Astrocyte (in vitro differentiated cells and primary cell): Measurements from ENCODE around the gene BAIAP3. TPM values are rescaled to one million over a fixed set of nuclear protein-coding genes. Genes with fewer than 3 reads are reported as not detected.

Experiments used
- DNase-seq: peaks from one replicate; pipeline ENCODE4 v3.0.0-alpha.2; 2010; ENCODE audit warnings: low read depth
- FAIRE-seq: peaks from 2 replicates; lab custom pipeline; 2011; peaks lifted over from hg19 to GRCh38; lab: Jason Lieb, UNC
- H2AFZ ChIP-seq: 2 replicates; pipeline ENCODE4 v1.6.0; 2012; ENCODE audit warnings: low read depth, low read length, inconsistent platforms
- H3K27ac ChIP-seq: 2 replicates; pipeline ENCODE4 v1.5.1; 2011; ENCODE audit warnings: low read depth, low read length, inconsistent platforms
- H3K27me3 ChIP-seq: 2 replicates; pipeline ENCODE4 v1.6.0; 2011; ENCODE audit warnings: low read length, inconsistent platforms; ENCODE audit not compliant: insufficient read depth
- H3K36me3 ChIP-seq: 2 replicates; pipeline ENCODE4 v1.5.1; 2011; ENCODE audit warnings: low read length, inconsistent platforms; ENCODE audit not compliant: insufficient read depth
- H3K4me1 ChIP-seq: 2 replicates; pipeline ENCODE4 v1.5.1; 2011; ENCODE audit warnings: low read length, inconsistent platforms; ENCODE audit not compliant: insufficient read depth
- H3K4me2 ChIP-seq: 2 replicates; pipeline ENCODE4 v1.6.0; 2012; ENCODE audit warnings: low read length, inconsistent platforms
- H3K4me3 ChIP-seq: 2 replicates; pipeline ENCODE4 v1.5.1; 2011; ENCODE audit warnings: low read depth, mild to moderate bottlenecking, low read length, inconsistent platforms; ENCODE audit not compliant: insufficient read depth
- H3K79me2 ChIP-seq: 2 replicates; pipeline ENCODE4 v1.6.0; 2012; ENCODE audit warnings: mild to moderate bottlenecking, low read length, inconsistent platforms; ENCODE audit not compliant: insufficient read depth
- H3K9ac ChIP-seq: 2 replicates; pipeline ENCODE4 v1.6.0; 2012; ENCODE audit warnings: mild to moderate bottlenecking, low read length, inconsistent platforms
- H3K9me3 ChIP-seq: 2 replicates; pipeline ENCODE4 v1.5.1; 2012; ENCODE audit warnings: low read depth, mild to moderate bottlenecking, low read length, inconsistent platforms; ENCODE audit not compliant: insufficient read depth
- H4K20me1 ChIP-seq: 2 replicates; pipeline ENCODE4 v1.6.0; 2012; ENCODE audit warnings: low read length, inconsistent platforms; ENCODE audit not compliant: insufficient read depth
- H3K27ac Mint-ChIP-seq: one replicate; pipeline ENCODE4 v1.8.0; 2021; ENCODE audit warnings: mild to moderate bottlenecking, mixed read lengths; ENCODE audit not compliant: unreplicated experiment
- H3K27me3 Mint-ChIP-seq: one replicate; pipeline ENCODE4 v1.8.0; 2021; ENCODE audit warnings: low read depth, mixed read lengths; ENCODE audit not compliant: unreplicated experiment
- H3K36me3 Mint-ChIP-seq: one replicate; pipeline ENCODE4 v1.8.0; 2021; ENCODE audit warnings: low read depth, mixed read lengths; ENCODE audit not compliant: unreplicated experiment
- H3K4me1 Mint-ChIP-seq: one replicate; pipeline ENCODE4 v1.8.0; 2021; ENCODE audit warnings: low read depth, mixed read lengths; ENCODE audit not compliant: unreplicated experiment
- H3K4me3 Mint-ChIP-seq: one replicate; pipeline ENCODE4 v1.8.0; 2021; ENCODE audit warnings: mild to moderate bottlenecking, moderate library complexity, mixed read lengths; ENCODE audit not compliant: unreplicated experiment
- H3K9me3 Mint-ChIP-seq: one replicate; pipeline ENCODE4 v1.8.0; 2021; ENCODE audit warnings: mild to moderate bottlenecking, mixed read lengths; ENCODE audit not compliant: unreplicated experiment
- EZH2 ChIP-seq: IDR thresholded peaks from 2 replicates; pipeline ENCODE4 v1.6.1; 2012; ENCODE audit warnings: mild to moderate bottlenecking, low read length, inconsistent platforms; ENCODE audit not compliant: insufficient read depth
- total RNA-seq: library from RNA; stranded (reverse); gene quantifications from 2 replicates; pipeline ENCODE4 v1.2.1, GENCODE V29; 2021
- TF ChIP-seq, protein P1 (sequence below): IDR thresholded peaks from 2 replicates; pipeline ENCODE4 v1.5.1; 2011; ENCODE audit warnings: low read depth, mild to moderate bottlenecking, inconsistent platforms, low read length, moderate library complexity; ENCODE audit not compliant: insufficient read depth

BAIAP3 gene
- total RNA-seq, 1 donor from 2014 or later, result 2.6 TPM

DNA sequence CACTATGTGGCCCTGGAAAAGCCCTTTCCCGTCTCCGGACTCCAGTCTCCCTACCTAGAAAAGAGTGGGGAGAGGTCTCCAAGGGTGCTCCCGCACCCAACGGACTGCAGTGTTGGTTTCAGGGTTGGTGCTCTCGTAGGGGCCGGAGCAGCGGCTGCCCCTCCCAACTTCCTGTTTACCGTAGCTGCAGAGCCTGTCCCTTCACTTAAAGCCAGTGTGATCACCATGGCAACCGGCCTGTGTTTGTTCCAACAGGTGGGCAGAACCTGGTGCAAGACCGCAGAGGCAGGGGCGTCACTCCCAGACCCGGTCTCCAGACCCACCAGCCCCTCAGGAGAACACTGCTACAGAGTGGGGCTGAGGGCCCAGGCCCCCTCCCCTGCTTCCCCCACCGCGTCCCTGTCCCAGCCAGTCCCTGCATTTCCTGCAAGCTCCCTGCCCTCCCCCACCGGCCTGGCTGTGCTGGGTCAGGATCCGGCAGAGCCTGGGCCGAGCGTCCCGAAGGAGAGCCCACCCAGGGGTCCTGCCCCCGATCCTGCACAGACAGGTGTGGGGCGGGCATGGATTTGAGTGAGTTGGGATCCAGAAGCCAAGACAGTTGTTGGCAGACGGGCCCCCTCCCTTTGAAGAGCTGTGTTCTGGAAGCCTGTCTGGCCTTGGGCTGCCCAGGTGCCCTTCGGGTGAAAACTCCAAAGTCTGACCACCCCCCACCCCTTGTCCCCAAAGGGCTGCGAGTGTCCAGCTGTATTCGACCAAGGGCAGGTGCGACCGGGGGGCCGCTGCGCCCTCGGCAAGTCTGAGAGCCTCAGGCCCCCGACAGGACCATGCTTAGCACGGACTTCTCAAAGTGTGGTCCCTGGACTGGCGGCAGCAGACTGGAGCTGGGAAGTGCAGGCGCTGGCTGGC lies 1.5 kb upstream of the BAIAP3 start:
- H3K4me1 ChIP-seq, result peaks cover 11% of the 10 kb centered on the region
- no peak overlapping the region for H3K4me3 ChIP-seq
- Mint-ChIP-seq H3K9me3 (no peaks in the 10 kb centered on the region), H3K36me3 (no peaks in the 10 kb centered on the region), H3K27ac (peak overlapping the region; percentile 26), H3K4me3 (no peak overlapping the region), H3K27me3 (peaks cover 33% of the 10 kb centered on the region), H3K4me1 (no peaks in the 10 kb centered on the region)
- H3K27me3 ChIP-seq, result peaks cover 48% of the 10 kb centered on the region
- no peak overlapping the region for H2AFZ ChIP-seq
- peaks cover 4% of the 10 kb centered on the region for H3K9me3 ChIP-seq
- H3K79me2 ChIP-seq, result no peaks in the 10 kb centered on the region
- H4K20me1 ChIP-seq, result peaks cover 7% of the 10 kb centered on the region
- TF ChIP-seq, protein P1, sequence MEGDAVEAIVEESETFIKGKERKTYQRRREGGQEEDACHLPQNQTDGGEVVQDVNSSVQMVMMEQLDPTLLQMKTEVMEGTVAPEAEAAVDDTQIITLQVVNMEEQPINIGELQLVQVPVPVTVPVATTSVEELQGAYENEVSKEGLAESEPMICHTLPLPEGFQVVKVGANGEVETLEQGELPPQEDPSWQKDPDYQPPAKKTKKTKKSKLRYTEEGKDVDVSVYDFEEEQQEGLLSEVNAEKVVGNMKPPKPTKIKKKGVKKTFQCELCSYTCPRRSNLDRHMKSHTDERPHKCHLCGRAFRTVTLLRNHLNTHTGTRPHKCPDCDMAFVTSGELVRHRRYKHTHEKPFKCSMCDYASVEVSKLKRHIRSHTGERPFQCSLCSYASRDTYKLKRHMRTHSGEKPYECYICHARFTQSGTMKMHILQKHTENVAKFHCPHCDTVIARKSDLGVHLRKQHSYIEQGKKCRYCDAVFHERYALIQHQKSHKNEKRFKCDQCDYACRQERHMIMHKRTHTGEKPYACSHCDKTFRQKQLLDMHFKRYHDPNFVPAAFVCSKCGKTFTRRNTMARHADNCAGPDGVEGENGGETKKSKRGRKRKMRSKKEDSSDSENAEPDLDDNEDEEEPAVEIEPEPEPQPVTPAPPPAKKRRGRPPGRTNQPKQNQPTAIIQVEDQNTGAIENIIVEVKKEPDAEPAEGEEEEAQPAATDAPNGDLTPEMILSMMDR, result no peak
- peak; percentile 48 for TF ChIP-seq EZH2
- FAIRE-seq (no peak), DNase-seq (no peak)
- no peak overlapping the region for H3K27ac ChIP-seq
- no peaks in the 10 kb centered on the region for H3K36me3 ChIP-seq
- no peak overlapping the region for H3K9ac ChIP-seq
- H3K4me2 ChIP-seq, result peak overlapping the region; percentile 46

DNA sequence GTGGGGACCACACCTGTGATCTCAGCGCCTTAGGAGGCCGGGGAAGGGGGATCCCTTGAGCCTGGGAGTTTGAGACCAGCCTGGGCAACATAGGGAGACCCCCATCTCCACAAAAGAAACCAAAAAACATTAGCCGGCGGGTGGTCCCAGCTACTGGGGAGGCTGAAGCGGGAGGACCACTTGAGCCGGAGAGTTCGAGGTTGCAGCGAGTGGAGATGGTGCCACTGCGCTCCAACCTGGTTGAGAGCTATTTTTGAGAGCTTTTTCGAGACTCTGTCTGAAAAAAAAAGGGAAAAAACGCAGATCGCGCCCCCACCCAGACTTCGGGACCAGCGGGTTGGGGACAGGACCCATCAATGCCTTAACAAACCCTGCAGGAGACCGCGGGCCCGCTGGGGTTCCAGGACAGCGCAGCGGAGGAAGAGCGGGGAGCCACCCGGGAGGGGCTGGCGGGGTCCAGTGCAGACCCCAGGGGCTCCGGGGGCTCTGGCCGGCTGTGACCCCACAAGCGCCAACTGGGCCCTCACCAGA lies 762 bp upstream of the BAIAP3 start:
- H3K27me3 ChIP-seq, result peaks cover 48% of the 10 kb centered on the region
- Mint-ChIP-seq H3K9me3 (no peaks in the 10 kb centered on the region), H3K4me1 (no peaks in the 10 kb centered on the region), H3K36me3 (no peaks in the 10 kb centered on the region), H3K27me3 (peaks cover 33% of the 10 kb centered on the region), H3K27ac (no peak overlapping the region), H3K4me3 (peak overlapping the region; percentile 40)
- peaks cover 7% of the 10 kb centered on the region for H4K20me1 ChIP-seq
- no peak overlapping the region for H3K4me2 ChIP-seq
- H3K79me2 ChIP-seq, result no peaks in the 10 kb centered on the region
- DNase-seq (no peak), FAIRE-seq (no peak)
- no peak overlapping the region for H3K4me3 ChIP-seq
- H2AFZ ChIP-seq, result no peak overlapping the region
- no peaks in the 10 kb centered on the region for H3K36me3 ChIP-seq
- H3K9ac ChIP-seq, result no peak overlapping the region
- H3K9me3 ChIP-seq, result peaks cover 4% of the 10 kb centered on the region
- no peak overlapping the region for H3K27ac ChIP-seq
- TF ChIP-seq EZH2, result peak; percentile 45
- TF ChIP-seq, protein P1, result no peak
- H3K4me1 ChIP-seq, result peaks cover 11% of the 10 kb centered on the region
